Vagina (tissue), 2 donors: ENCODE measurements around the gene KCTD11.

ENCODE experiments used
- CTCF ChIP-seq, 3 experiments: fragments of 450-650 bp in 2 of 3; fragments of 200-600 bp in 1 of 3; sonication (generic) in 1 of 3; IDR thresholded peaks; one replicate each; pipeline ENCODE4 v1.5.1; 2017 to 2019; ENCODE audit warnings: antibody characterized with exemption in 3 of 3, mild to moderate bottlenecking in 2 of 3, moderate library complexity in 2 of 3
- POLR2A ChIP-seq, 2 donors: fragments of 450-650 bp; IDR thresholded peaks; one replicate each; pipeline ENCODE4 v1.6.1; 2017; ENCODE audit warnings: antibody characterized with exemption in 2 of 2, mild to moderate bottlenecking in 2 of 2, moderate library complexity in 2 of 2
- POLR2AphosphoS5 ChIP-seq, 2 donors: sonication (generic); formaldehyde crosslinking; IDR thresholded peaks; one replicate each; pipeline ENCODE4 v1.9.0; 2017; ENCODE audit warnings: antibody characterized with exemption in 2 of 2, mild to moderate bottlenecking in 2 of 2, low read depth in 1 of 2; ENCODE audit not compliant: insufficient read depth in 1 of 2

GRCh38 chr17:7315570-7316235 lies 36.3 kb upstream of the KCTD11 start:
- no peak for TF ChIP-seq CTCF (IDR thresholded peaks at IDR 0.05)
- TF ChIP-seq POLR2AphosphoS5 (IDR thresholded peaks at IDR 0.05; ENCODE audit: insufficient read depth in 1 of 2, low read depth in 1 of 2), result peak in 1 of 2 donors; percentile 6
- no peak for TF ChIP-seq POLR2A (IDR thresholded peaks at IDR 0.05)
